RWPE1 (cell line): ENCODE results near the gene IDUA.
"Not testable (repeated sequence)": the region's sequence is repeated elsewhere in the genome, so short reads cannot be mapped to it uniquely, and the experiment has no call there.

Experiments used
- CTCF ChIA-PET: fragments of 350-600 bp; sonication (Branson Sonifier 250); formaldehyde crosslinking; extraction: SDS; loops from one replicate; lab custom pipeline; 2021; lab: Yijun Ruan, JAX
- POLR2A ChIA-PET: fragments of 400-600 bp; formaldehyde crosslinking; extraction: SDS; loops from one replicate; lab custom pipeline; 2020; ENCODE audit warnings: antibody characterized with exemption; ENCODE audit not compliant: low non-redundant PET; lab: Yijun Ruan, JAX
- DNase-seq: peaks from one replicate; pipeline ENCODE4 v3.0.0; 2012; ENCODE audit warnings: low spot score
- H3K27ac ChIP-seq: fragments of 450-650 bp; 2 replicates; pipeline ENCODE4 v1.5.1; 2017
- TF ChIP-seq, protein P1 (sequence below): fragments of 450-650 bp; conservative IDR thresholded peaks from 2 replicates; pipeline ENCODE4 v1.5.1; 2017; ENCODE audit warnings: low read depth, mild to moderate bottlenecking

Gene IDUA

DNA sequence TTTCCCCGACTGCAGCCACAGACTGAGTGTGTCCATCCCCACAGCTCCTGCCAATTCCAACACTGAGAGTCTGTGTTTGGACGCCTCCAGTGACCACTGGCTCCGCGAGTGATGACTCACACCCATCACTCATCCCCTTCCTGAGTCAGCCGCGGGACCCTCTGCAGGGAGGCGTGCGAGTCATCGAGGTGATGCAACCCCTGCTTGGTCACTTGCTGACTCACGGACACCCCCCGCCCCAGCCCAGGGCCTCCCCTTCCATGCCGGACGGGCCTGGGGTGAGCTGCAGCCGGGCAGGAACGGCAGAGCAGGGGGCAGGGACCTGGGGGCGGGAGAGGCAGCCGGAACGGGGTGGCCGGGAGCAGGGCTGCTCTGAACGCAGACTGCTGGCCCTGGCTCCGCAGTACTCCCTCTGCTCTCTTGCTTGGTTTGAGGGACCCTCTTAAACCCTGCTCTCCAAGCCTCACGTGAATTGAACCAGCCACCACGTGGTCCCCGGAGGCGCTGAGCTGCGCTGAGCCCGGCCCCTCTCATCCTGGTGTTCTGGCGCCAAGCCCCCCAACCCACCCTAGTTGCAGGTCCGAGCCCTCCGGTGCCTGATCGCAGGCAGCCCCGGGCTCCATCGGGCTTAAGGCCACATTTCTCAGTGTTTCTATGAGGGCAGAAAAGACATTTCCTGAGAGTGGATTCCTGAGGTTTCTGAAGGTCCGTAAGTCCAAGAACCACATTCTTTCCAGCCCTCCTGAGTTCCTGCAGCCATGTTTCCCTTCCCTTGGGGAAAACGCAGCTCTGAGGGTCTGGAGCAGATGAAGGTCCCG lies 57.0 kb downstream of the IDUA start:
- TF ChIP-seq, protein P1, sequence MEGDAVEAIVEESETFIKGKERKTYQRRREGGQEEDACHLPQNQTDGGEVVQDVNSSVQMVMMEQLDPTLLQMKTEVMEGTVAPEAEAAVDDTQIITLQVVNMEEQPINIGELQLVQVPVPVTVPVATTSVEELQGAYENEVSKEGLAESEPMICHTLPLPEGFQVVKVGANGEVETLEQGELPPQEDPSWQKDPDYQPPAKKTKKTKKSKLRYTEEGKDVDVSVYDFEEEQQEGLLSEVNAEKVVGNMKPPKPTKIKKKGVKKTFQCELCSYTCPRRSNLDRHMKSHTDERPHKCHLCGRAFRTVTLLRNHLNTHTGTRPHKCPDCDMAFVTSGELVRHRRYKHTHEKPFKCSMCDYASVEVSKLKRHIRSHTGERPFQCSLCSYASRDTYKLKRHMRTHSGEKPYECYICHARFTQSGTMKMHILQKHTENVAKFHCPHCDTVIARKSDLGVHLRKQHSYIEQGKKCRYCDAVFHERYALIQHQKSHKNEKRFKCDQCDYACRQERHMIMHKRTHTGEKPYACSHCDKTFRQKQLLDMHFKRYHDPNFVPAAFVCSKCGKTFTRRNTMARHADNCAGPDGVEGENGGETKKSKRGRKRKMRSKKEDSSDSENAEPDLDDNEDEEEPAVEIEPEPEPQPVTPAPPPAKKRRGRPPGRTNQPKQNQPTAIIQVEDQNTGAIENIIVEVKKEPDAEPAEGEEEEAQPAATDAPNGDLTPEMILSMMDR, result no peak; the same call in 1 of the 2 replicates
- POLR2A ChIA-PET, result no interaction called here
- CTCF ChIA-PET, result interaction anchor here (0.5 kb wide), 1 partner anchor 302 kb away, joined by 3 read pairs; no protein-coding TSS in a partner anchor
- peak overlapping the region; percentile 97 for H3K27ac ChIP-seq
- DNase-seq, result peak; percentile 91

DNA sequence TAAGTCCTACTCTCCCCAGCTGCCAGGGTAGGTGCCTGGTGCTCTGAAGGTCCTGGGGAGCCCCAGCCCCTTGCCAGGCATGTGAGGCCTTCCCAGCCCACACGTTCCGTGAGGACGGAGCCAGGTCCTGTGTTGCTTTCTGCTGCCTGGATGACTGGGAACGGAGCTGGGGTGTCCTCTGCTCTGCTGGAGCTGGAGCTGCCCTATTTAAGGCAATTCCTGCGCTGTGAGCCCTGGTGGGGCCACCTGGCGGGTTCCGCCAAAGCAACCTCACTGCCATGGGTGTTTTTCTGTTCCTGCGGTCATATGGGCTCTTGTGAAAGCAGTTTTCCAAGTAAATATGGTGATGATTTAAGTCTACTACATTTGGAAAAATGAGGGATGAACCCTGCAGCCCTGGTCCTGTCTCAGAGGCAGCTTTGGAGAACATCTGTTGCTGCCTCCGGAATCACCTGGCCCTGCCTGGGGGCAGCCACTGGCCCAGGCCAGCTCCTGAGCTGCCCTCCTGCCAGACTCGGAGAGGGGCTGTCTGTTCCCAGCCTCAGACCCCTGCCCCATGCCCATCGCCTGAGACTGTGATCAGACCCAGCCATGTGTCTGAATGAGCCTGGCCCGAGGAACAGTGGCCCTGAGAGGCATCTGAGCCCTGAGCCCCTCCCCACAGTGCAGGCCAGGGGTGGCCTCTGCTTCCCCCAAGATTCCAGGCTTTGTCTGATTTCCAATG lies 57.8 kb downstream of the IDUA start:
- no peak for DNase-seq
- H3K27ac ChIP-seq, result peak overlapping the region; percentile 97
- ChIA-PET CTCF (no interaction called here), POLR2A (no interaction called here)
- TF ChIP-seq, protein P1, result no peak

DNA sequence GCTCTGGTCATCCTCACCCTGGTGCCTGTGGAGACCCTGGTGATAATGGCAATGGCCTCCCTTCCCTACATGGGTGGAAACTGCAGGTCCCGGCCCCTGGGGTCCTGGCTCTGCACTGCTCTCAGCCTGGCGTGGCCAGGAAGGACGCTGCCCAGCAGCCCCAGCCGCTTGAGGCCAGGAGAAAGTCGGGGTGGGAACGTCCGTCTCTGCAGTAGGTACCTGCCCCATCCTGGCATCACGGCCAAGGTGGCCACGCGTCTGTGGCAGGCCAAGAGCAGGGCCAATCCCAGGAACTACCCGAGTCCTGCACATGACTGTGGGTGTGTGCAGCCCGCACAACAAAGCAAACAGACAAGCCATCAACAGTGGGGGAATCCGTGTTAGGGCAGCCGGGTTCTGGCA lies 58.4 kb downstream of the IDUA start:
- no peak for DNase-seq
- CTCF ChIA-PET, result no interaction called here
- H3K27ac ChIP-seq, result peak overlapping the region; percentile 97
- POLR2A ChIA-PET, result no interaction called here
- TF ChIP-seq, protein P1, result no peak

DNA sequence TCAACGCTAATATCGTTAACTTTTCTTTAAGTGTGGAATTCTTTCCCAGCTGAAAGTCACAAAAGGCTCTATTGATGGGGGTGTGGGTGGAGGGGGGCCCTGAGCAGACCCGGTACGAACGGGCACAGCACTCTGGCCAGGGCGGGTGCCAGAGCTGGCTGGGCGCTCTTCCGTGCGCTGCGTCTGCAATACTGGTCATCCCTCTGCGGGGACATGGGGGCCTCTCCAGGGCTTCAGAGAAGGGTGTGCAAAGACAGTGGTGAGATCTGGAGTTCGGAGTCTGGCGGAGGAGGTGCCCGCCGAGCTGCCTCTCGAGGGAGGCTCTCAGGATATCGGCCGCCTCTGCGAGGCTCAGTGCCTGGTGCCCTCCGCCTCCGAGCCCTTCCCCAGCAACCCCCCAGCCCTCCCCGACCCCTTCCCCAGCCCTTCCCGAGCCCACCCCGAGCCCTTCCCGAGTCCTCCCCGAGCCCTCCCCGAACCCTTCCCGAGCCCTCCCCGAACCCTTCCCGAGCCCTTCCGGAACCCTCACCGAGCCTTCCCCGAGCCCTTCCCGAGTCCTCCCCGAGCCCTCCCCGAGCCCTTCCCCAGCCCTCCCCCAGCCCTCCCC lies 58.9 kb downstream of the IDUA start:
- CTCF ChIA-PET, result no interaction called here
- H3K27ac ChIP-seq, result peak overlapping the region; percentile 97; the same call in 1 of the 2 replicates
- no peak for DNase-seq
- TF ChIP-seq, protein P1, result no peak
- POLR2A ChIA-PET, result no interaction called here

DNA sequence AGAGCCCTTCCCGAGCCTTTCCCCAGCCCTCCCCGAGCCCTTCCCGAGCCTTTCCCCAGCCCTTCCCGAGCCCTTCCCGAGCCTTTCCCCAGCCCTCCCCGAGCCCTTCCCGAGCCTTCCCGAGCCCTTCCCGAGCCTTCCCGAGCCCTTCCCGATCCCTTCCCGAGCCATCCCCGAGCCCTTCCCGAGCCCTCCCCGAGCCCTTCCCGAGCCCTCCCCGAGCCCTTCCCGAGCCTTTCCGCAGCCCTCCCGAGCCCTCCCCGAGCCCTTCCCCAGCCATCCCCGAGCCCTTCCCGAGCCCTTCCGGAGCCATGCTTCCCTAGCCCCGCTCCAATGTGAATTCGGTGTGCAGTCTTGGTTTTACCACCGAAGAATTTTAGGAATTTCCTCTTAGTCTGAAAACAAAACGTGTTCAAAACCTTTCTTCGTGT lies 59.8 kb downstream of the IDUA start:
- DNase-seq, result peak; percentile 30
- CTCF ChIA-PET, POLR2A ChIA-PET: not testable (repeated sequence)
- peak overlapping the region; percentile 82 for H3K27ac ChIP-seq

DNA sequence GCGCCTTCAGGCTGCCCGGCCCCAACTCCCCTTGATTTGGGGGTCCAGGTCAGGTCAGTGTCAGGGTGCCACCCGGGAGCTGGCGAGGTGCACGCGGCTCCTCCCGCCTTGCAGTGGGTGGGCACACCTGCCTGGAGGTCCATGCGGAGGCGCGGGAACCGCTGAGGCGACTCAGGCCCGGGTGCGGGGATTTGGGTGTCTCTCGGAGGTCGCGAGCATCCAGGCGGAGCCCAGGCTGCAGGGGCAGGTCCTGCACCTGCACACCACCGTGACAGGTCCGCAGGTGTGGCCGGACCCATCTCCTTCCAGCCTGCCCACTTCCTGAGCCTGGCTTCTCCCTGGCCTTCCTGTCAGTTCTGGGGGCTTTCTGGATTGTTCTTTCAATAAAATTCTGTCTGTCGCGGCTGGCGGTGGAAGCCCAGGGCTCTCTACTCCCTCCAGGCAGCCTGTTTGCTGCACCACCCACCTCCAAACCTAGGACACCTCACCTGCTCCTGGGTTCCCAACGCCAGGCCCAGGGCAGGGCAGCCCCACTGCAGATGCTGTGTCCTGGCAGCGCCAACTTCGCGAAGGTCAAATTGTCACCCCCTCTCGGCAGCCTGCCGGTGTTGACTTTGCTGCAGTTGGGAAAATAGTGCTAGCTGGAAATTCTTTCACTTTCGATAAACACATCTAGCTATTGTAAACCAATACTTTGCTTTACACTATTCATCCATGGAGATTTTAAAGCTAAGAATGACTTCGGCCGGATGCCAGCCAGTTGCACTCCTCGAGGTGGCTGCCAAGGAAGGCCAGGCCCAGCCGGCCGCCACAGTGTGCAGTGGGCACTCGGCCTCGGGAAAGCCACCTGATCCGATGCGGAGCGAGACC lies 60.5 kb downstream of the IDUA start:
- no peak for DNase-seq
- ChIA-PET CTCF (no interaction called here), POLR2A (no interaction called here)
- peak overlapping the region; percentile 82 for H3K27ac ChIP-seq
- TF ChIP-seq, protein P1, result no peak
